Endothelial cell of hepatic sinusoid (primary cell): ENCODE measurements around the gene SHROOM3.
"Not testable (repeated sequence)": the region's sequence is repeated elsewhere in the genome, so short reads cannot be mapped to it uniquely, and the experiment has no call there.

Source experiments
- in situ Hi-C: cut with HindIII; loops from 2 replicates; pipeline ENCODE4 v1.10.0; 2017; ENCODE audit warnings: low sequenced_read_pairs

The SHROOM3 gene

DNA sequence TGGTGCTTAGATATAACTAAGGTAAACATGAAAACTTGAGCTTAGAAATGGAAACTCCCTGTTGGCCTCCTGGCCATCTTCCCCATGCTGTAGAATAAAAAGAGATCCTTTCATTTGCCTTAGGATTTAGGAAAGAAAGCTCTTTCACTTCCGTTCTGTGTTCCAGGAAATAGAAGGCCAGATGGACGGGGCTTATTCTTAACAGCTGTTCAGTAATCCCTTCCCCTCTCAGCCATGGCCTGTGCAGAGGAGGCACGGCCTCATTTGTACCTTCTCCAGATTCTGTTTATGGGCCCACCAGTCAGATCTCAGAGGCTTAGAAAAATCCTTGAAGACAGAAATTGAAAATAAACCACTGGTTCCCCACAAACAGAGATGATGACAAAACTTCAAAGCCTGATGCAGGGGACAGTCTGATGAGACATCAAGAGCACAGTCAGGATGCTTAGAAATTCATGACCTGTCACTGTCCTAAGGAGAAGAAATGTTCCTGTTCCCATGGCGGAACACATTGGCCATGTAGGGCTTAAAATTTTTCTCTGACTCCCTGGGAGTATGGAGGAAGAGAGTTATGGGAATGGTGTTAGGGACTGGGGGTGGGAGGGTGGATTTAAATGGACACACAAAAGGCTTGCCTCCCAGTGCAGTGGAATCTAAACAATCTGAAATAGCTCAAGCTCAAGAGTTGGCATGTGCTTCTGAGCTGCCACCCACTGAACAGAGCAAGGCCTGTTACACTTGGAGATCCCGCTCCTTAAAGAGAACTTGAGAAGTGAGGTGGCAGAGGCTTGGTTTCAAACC lies 274.1 kb downstream of the SHROOM3 start:
- in situ Hi-C loops: no loop called here

- in situ Hi-C loops: no loop called here
Measured at GRCh38 chr4:76709772-76710090, 274.7 kb downstream of the SHROOM3 start.

GRCh38 chr4:76712564-76712963 lies 277.5 kb downstream of the SHROOM3 start:
- in situ Hi-C loops: no loop called here

GRCh38 chr4:76714226-76714625 lies 279.2 kb downstream of the SHROOM3 start:
- in situ Hi-C loops: no loop called here

DNA sequence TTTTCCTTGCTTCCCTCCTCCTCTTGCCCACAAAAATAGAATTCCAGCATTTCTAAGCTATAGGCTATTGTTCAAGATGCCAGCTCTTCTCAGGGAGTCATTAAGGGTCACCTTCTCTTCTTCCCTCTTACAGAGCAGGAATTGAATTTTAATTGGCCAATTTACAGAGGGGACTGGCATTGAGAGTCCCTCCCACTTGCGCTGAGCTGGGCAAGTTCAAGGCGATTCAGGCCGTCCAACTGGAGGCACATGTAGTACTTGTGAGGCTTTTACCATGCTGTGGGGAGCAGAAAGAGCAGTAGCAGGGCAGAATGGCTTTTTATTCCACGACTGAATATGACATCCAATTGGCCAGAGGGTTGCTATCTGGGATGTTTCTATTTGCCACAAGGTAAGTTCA lies 281.0 kb downstream of the SHROOM3 start:
- in situ Hi-C loops: no loop called here

DNA sequence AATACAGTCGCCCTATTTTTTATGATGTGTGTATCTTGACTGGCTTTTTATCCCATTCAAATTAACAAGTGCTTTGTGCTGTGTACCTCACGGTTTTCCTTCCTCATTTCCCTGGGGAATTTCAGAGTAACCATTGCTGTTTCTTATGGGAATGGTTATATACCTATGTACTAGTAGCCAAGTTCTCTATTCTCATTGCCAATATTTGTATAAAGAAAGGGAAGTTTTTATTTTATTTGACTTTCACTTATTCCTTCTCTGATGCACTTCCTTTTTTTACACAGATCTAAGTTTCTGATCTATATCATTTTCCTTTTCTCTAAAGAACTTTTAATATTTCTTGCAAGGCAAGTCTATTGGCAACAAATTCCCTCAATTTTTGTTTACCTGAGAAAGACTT lies 281.6 kb downstream of the SHROOM3 start:
- in situ Hi-C loops: no loop called here

DNA sequence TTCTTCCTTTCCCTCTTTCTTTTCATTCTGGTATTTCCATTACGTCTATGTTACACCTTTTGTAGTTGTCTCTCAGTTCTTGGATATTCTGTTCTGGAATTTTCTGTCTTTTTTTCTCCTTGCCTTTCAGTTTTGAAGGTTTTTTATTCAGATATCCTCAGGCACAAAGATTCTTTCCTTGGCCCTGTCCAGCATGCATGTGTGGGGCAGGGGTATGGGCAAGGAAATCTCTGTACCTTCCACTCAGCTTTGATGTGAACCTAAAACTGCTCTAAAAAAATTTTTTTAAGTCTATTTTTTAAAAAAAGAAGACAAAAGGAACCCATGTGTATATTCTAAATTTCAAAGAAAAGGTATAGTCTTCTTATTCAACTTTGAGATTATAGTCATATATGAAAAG lies 282.4 kb downstream of the SHROOM3 start:
- in situ Hi-C loops: no loop called here

DNA sequence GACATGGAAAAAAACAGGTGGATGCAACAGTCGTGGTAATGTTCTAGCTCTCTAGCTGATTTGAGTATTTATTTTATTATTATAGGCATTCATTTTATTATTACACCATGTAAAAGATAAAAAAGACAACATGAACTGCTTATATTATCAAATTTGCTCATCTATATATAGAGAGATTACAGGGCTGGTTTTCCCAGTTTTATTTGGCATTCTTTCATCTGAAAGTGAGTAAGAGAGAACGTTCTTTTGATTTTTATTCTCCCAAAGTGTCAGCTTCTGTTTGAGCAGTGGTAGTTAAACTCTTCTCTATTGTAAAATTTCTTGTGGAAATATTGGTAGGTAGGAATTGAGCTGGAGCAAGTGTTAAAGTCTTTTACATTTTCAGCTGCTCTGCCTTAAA lies 283.0 kb downstream of the SHROOM3 start:
- in situ Hi-C loops: no loop called here

DNA sequence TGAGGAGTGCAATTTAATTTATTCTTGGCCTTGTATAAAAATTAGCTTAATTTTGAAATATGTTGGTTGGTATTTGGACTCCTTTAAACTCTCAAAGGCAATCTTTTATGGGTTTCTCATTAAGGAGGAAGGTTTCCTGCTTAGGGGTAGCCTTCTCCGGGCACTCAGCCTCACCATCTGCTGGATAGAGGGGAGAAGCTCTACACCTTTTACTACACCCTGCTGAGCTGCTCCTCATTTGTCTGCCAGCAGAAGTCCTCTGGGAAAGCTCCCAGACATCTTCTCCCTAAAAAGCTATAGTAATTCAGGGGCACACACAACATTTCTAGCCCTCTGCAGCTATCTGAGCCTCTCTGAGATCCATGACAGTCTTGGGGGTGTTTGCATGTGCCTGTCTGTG lies 283.8 kb downstream of the SHROOM3 start:
- in situ Hi-C loops: no loop called here

DNA sequence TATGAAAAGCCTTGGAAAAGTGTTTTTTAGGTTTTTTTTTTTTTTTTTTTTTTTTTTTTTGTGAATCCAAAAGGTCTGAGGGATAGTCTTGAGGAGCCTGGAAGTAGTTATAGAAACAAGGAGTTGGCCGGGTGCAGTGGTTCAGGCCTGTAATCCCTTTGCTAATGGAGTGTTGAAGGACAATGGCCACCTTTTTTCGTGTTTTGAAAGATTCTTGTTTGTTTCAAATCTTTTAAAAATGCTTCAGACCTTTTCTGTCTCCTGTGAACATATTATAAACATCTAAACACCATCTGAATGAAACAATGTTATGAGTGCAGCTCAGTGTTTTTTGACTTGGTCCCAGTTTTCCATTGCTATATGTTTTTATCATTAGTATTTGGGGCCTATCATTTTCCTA lies 285.1 kb downstream of the SHROOM3 start:
- in situ Hi-C loops: loop anchor here (5.0 kb wide), 1 partner anchor 67 kb away; no protein-coding TSS in a partner anchor

DNA sequence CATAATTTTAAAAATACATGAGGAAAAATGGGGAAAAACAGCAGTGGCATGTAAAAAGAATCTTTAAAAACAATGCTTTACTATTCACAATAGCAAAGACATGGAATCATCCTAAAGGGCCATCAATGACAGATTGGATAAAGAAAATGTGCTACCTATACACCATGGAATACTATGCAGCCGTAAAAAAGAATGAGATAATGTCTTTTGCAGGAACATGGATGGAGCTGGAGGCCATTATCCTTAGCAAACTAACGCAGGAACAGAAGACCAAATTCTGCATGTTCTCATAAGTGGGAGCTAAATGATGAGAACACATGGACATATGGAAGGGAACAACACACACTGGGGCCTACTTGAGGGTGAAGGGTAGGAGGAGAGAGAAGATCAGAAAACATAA lies 287.1 kb downstream of the SHROOM3 start:
- in situ Hi-C loops: loop anchor here (5.0 kb wide), 1 partner anchor 65 kb away; no protein-coding TSS in a partner anchor

GRCh38 chr4:76722838-76723237 lies 287.8 kb downstream of the SHROOM3 start:
- in situ Hi-C loops: loop anchor here (5.0 kb wide), 1 partner anchor 64 kb away; no protein-coding TSS in a partner anchor

GRCh38 chr4:76723373-76723772 lies 288.3 kb downstream of the SHROOM3 start:
- in situ Hi-C loops: loop anchor here (5.0 kb wide), 1 partner anchor 64 kb away; no protein-coding TSS in a partner anchor

GRCh38 chr4:76723924-76724323 lies 288.9 kb downstream of the SHROOM3 start:
- in situ Hi-C loops: loop anchor here (5.0 kb wide), 1 partner anchor 63 kb away; no protein-coding TSS in a partner anchor

GRCh38 chr4:76725039-76725438 lies 290.0 kb downstream of the SHROOM3 start:
- in situ Hi-C loops: no loop called here

DNA sequence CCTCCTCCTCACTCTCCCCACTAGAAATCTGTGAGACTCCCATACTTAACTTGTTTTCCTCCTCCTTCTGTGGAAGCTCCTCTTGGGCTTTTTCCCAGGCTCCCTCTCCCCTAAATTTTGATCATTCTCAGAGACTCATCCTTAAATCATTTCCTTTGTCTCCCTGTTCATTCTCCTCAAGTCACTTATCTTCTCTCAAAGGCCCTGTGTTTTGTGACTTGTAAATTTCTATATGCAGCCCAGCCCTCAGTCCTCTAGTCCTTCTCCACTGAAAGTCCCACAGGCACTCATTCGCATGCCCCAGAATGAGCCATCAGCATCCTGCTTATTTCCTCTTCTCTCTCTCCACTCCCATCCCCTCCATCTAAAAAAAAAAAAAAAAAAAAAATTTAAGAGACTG lies 291.1 kb downstream of the SHROOM3 start:
- in situ Hi-C loops: no loop called here

GRCh38 chr4:76726631-76727030 lies 291.6 kb downstream of the SHROOM3 start:
- in situ Hi-C loops: no loop called here

DNA sequence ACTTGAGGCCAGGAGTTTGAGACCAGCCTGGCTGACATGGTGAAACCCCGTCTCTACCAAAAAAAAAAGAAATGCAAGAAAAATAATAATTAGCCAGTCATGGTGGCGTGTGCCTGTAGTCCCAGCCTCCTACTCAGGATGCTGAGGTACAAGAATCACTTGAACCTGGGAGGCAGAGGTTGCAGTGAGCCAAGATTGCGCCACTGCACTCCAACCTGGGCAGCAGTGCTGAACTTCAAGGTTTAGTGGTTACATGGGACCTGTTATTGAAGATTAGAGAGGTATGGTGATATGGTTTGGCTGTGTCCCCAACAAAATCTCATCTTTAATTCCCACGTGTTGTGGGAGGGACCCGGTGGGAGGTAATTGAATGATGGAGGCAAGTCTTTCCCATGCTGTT lies 292.9 kb downstream of the SHROOM3 start:
- in situ Hi-C loops: not testable (repeated sequence)

DNA sequence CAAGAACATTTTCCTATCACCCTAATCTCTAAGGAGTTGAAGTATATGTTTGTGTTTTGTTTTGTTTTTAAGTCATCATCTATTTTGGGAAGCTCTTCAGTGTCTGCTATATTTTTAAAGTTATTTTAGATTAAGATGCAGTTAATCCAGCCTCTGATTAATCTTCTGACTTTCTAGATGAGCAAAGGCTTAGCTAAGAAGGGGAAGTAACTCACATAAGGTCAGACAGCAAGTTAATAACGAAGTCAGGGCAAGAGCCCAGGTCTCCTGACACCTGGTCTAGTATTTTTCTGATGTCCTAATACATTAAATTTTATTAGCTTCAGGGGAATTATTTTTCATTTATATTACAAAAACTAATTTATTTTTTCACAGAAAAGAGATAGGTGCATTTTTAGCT lies 294.4 kb downstream of the SHROOM3 start:
- in situ Hi-C loops: no loop called here

- in situ Hi-C loops: no loop called here
Measured at GRCh38 chr4:76729980-76730379, 295.0 kb downstream of the SHROOM3 start.

GRCh38 chr4:76732246-76732645 lies 297.2 kb downstream of the SHROOM3 start:
- in situ Hi-C loops: no loop called here

GRCh38 chr4:76733068-76733771 lies 298.2 kb downstream of the SHROOM3 start:
- in situ Hi-C loops: no loop called here
